HS-5 (cell line): Measurements from ENCODE around the gene PCDHGC4.
A peak's percentile ranks its signal among the peaks of the same experiment; 100 is the strongest.

Experiments
- DNase-seq: peaks from one replicate; pipeline ENCODE4 v3.0.0-alpha.2; 2012; ENCODE audit warnings: low read depth

The PCDHGC4 gene

DNA sequence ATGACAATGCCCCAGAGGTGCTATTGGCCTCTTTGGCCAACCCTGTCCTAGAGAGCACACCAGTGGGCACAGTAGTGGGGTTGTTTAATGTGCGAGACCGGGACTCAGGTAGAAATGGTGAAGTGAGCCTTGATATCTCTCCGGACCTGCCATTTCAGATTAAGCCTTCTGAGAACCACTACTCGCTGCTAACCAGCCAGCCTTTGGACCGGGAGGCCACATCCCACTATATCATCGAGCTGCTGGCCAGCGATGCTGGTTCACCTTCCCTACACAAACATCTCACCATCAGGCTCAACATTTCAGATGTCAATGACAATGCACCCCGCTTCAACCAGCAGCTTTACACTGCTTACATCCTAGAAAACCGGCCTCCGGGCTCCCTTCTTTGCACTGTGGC is 5.4 kb downstream of the PCDHGC4 start:
- DNase-seq: no peak

DNA sequence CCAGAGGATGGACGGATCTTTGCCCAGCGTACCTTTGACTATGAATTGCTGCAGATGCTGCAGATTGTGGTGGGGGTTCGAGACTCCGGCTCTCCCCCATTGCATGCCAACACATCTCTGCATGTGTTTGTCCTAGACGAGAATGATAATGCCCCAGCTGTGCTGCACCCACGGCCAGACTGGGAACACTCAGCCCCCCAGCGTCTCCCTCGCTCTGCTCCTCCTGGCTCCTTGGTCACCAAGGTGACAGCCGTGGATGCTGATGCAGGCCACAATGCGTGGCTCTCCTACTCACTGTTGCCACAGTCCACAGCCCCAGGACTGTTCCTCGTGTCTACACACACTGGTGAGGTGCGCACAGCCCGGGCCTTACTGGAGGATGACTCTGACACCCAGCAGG is 5.9 kb downstream of the PCDHGC4 start:
- no peak for DNase-seq

DNA sequence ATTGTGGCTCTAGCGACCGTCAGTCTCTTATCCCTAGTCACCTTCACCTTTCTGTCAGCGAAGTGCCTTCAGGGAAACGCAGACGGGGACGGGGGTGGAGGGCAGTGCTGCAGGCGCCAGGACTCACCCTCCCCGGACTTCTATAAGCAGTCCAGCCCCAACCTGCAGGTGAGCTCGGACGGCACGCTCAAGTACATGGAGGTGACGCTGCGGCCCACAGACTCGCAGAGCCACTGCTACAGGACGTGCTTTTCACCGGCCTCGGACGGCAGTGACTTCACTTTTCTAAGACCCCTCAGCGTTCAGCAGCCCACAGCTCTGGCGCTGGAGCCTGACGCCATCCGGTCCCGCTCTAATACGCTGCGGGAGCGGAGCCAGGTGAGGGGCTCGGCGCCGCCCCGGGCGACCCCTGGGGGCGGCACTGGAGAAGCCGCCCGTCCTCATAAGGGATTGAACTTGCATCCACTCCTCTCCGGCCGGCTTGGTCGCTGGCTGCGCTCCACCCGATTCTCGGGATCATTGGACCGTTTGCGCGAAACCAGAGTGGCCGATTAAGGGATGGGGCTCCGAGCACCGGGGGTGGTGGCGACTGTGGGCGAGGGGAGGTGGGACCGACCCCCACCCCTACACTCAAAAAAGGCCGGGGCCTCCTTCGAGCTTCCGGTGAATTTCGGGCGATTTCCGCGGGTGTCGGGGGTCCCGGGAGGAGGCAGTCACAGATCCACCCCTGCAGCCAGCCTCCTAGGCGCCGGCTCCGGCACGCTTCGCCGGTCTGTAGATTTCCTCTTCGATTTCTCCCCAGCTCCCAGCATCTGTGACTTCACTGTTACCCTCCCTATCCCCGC is 6.7 kb downstream of the PCDHGC4 start:
- no peak for DNase-seq

DNA sequence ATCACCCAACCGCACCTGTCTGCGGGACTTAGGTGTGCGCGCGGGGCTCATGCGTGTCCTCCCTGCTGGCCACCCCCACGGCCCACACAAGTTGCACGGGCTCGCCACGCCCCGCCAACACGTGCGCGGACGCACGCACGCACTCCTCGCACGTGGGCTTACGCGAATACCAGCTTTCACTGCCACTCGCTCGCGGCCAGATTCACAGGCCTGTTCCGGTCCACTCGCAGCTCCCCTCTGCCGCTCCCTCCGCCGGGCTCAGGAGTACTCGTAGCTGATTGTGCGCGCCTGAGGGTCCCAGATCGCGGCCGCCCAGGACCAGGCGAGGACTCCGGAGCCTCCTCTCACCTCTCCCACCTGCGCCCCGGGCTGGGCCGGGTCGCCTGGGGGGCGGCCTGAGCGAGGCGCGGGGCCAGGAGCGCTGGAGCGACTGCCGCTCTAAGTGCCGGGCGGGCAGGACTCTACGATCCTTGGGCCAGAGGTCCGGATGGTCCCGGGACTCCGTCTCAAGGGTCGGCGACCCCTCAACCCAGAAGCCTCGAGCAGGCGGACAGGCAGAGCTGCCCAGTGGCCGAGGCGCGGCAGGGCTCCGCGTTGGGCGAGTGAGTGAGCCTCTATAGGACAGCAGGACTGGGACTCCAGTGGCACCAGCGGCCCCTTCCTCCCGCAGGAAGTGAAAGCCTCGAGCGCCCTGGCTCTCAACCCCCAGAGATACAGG is 7.5 kb downstream of the PCDHGC4 start:
- DNase-seq: no peak

DNA sequence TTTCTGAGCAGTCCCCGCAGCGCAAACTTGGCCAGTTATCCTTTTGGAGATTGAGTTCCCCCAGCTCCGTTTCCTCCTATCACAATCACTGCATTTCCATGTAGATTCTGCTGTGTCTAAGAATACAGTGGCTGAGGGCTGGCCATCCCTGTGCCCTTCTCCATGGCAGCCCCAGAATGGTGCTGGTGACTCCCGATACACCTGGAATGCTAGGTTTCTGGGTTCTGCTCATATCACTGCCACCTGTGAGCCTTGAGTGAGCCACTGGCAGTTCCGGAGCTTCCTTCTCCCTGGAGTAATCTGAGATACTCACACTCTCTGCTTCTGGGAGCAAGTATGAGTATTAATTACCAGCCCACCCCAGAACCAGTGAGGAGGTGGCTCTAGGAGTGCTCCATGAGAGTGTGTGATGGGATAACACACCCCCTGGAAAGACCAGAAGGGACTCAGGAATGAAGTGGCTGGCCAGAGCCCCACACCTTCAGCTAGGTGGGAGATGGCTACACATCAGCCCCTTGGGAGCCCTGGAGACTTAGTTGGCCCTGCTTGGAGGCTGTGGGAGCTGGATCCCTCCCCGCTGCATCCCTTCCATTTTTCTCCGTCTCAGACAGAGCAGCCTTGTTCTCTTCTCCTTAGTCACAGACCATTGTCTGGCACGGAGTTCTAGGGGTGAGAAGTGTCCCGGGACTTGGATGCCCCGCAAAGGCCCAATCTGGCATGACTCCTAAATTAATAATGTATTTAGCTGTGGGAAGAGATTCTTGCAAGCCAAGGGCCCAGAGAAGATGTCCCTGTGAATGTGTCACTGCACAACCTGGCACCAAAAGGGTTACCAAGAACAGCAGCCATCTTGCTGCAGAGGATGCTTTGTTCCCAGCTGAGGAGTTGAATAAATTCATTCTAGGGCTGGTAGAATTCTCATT is 8.9 kb downstream of the PCDHGC4 start:
- no peak for DNase-seq

DNA sequence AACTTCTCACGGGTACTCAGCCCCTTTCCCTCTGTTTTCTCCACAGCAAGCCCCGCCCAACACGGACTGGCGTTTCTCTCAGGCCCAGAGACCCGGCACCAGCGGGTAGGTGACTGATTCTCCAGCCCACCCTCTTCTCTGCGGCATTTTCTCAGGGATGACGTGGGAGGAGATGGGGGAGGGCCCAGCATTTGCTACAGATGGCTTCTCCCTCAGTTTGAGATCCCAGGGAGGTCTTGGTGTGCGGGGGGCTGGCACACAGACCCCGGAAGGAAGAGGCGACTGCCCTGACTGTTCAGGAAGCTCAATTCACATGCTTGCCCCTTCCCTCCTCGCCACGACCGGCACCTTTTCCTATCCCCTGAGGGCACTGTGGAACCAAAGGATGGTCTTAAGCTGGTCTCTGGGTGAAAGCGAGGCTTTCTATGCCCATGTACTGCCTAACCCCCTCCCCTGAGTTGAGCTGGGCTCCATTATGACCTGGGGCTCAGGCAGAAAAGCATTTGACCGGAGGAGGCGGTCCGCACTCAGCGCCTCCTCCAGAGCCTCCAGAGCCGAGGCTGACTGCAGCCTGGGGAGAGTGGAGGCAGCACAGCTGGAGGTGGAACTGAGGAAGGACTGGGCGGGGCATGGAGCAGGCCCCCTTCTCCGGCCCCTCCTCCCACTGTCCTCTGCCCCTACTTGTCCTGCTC is 10.1 kb downstream of the PCDHGC4 start:
- DNase-seq: no peak

DNA sequence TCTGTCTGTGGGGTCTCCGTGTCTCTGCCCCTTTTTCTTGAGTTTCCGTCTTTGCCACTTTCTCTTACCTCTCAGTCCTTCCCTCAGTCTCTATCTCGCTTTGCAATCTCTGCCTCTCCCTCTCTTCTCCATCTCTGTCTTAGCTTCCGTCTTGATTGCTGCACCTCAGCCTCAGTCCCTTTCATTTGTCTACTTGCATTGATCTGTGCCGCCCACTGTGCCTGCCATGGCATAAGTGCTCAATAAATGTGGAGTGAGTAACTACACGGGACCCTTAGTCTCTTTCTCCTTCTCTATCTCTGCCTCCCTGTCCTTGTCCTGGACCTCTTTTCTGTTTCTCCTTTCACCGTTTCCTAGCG is 10.6 kb downstream of the PCDHGC4 start:
- no peak for DNase-seq

DNA sequence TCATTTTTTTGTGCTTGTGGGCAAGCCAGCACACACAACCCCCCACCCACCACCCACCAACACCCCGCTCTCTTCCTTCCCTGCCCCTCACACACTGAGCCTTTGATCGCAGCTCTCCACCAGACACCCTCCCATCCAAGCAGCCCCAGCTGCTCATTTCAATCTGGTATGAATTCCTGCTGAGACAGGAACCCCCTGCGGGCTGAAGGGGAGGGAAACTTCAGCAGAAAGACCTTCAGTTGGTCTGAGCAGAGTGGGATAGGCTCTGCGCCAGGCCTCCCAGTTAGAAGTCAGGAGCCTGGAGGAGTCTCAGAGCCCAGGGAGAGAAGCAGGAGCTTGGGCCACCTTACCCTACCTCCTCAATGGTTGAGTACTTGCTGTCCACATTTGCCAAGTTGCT is 11.2 kb downstream of the PCDHGC4 start:
- no peak for DNase-seq

DNA sequence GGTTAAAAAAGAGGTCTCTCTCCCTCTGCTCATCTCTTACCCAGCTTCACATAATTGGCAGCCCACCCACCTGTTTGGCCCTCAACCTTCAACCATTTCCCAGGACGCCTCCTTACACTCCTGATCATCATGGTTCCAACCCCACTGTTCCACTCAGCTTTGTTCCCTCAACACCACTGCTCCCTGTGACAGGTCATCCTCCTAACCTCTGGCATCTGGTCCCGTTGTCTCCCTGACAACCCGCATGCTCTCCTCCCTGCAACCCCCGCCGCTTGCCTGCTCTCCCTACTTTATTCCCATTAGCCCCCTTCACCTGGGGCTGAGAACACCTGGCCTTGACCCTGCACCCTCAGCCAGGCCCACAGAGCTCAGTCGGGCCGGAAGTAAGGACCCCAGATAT is 16.9 kb downstream of the PCDHGC4 start:
- no peak for DNase-seq

DNA sequence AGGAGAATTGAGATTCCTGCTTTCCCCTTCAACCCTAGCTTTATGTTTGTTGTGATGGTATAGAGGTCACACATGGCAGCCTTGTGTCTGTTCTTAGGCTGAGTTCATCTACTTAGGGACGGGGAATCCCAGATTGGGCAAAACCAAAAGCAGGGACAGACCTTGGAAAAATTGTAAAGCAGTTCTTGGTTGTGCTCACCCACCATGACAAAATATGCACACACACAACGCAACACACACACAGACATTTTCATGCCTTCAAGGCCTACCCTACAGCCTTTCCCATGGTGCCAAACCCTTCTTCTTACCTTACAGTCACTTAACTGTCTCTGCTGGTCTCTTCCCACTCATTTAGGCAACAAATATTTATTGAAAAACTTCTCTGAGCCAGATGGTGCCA is 18.9 kb downstream of the PCDHGC4 start:
- no peak for DNase-seq

DNA sequence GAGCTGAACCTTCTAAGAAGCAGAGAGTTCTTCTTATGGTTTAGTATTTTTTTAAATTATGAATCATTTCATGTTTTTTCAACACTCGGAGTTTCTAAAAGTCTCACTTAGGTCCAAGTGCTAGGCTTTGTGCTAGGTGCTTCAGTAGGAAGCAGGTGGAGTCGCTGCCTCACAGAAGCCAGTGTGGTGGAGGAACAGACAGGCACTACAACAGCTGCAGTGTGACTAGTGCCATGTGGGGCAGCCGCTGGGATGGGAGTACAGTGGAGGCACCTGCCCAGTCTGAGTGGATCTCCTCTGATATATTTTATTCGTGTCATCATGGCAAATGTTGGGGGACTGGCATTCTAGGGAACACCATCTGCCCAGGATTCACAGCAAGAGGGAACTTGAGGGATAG is 19.4 kb downstream of the PCDHGC4 start:
- no peak for DNase-seq

DNA sequence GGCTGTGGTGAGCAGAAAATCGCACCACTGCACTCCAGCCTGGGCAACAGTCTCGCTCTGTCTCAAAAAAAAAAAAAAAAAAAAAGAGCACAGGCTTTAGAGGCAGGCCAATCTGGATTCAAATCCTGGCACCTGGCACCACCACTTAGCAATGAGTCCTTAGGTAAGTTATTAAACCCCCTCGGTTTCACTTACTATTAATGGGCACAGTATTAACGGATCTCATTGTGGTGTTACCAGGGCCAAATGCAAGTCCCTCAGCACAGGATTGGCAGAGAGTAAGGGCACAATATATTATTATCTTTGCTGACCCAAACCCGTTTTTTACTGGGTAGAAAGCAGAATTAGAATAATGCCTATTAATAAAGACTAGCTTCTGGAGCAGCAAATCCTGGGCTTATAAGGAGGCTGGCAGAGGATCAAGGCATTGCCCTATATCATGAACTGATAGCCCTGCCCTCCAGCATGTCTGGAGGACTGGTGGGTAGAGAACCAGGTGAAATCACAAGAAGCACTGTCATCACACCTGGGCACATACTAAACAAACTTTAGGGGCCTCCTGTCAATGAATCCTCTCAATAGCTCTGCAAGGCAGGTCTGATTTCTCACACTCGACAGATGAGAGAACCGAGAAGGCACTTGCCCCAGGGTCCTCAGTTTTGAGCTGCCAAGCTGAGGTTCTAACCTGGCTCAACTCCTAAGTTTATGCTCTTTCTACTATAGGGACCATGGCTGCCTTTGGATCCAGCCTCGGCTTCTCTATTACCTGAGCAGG is 21.7 kb downstream of the PCDHGC4 start:
- no peak for DNase-seq

DNA sequence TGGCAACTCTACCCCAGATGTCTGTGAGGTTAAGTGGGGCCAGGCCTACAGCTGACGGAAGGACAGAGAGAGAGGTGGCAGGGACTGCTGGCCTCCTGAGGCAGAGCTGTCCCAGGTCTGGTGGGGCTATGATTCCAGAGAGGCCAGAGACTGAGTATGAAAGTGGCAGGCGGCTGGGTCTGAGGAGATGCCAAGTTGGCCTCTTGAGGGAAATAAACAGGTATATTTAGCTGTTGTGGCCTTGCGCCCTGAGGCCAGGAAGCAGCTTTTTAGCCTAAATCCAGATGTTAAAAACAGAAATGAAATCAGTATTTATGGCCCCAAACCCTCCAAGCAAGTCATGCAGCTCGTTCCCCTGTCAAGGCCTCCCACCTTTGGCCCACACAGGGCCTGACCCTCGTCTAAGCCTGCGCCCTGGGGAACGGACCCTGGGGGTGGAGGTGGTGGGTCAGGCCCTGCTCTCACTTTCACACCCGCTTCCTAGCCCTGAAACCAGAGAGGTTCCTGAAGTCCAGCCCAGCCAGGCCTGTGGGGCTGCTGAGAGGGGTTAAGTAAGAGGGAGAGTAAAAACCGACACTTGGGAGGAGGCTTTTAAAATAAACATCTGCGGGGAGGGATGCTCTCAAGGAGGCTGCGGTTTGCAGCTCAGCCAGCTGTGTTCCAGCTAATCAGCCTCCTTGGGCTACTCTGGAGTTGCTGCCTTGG is 22.7 kb downstream of the PCDHGC4 start:
- DNase-seq: no peak

DNA sequence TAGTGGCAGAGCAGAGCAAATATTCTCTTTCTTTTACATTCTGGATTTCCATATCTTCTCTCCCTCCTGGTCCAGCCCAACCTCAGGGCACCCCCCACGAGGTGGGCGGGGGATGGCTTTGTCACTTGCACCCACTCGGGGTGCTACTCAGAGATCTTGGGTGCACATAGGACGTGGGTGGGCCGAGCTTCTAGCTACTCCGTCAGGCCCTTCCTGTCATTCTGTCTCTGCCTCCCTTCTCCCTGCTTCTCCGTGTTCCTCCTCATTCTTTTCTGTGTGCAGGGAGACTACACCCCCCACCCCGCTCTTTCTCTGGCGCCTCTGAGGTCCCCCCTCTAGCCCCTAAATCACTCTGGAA is 23.6 kb downstream of the PCDHGC4 start:
- no peak for DNase-seq

DNA sequence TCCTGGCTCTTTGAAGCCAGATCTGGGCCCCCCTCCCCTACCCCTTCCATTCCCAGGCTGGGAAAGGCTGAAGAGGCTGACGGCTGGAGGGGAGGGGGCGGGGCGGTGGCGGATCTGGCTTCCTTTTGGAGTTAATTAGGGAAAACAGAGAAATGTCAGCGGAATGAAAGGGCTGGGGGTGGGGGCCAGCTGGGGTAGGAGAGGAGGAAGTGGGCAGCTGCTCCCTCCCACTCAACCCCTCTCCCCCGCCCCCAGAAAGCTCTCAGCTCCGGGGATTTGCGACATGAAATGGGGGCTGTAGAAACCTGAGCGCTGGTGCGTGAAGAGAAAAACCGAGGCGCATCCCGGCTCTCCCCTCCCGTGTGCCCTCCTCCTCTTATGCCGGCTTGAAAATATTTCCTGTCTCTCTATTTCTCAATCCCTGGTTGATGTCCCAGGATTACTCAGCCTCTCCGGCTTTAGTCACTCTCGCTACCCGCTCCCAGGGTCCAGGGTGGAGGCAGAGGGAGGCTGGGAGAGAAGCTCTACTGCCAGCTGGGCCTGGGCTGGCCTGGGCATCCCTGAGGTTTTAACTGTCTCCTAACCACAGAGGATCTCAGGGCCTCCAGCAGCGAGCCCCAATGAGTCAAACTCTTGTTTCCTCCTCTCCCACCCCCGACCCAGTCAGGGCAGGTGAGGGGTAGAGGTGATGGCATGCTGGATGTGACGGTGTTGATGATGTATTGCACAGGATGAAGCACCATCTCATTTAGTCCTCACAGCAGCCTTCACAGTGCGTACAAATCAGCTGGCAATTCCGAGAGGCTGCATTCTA is 24.2 kb downstream of the PCDHGC4 start:
- DNase-seq: peak; percentile 90

DNA sequence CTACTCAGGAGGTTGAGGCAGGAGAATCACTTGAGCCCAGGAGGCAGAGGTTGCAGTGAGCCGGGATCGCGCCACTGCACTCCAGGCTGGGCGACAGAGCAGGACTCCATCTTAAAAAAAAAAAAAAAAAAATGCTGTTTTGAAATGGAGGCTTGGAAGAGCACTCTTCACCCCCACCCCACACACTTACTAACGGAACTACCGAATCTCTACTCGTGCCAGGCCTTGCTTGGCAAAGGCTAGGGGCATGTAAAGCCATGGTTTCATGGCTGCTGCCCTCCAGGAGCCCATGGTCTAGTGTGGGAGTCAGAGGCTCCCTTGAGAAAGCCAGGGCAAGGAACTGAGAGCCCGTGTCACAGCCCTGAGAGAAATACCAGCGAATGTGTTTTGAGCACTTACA is 25.3 kb downstream of the PCDHGC4 start:
- no peak for DNase-seq

DNA sequence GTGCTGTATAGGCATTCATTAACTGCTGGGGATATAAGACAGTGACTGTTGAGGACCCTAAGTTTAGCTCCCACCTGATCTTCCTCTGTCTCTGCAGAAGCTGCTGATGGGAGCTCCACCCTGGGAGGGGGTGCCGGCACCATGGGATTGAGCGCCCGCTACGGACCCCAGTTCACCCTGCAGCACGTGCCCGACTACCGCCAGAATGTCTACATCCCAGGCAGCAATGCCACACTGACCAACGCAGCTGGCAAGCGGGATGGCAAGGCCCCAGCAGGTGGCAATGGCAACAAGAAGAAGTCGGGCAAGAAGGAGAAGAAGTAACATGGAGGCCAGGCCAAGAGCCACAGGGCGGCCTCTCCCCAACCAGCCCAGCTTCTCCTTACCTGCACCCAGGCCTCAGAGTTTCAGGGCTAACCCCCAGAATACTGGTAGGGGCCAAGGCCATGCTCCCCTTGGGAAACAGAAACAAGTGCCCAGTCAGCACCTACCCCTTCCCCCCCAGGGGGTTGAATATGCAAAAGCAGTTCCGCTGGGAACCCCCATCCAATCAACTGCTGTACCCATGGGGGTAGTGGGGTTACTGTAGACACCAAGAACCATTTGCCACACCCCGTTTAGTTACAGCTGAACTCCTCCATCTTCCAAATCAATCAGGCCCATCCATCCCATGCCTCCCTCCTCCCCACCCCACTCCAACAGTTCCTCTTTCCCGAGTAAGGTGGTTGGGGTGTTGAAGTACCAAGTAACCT is 26.2 kb downstream of the PCDHGC4 start:
- DNase-seq: no peak

DNA sequence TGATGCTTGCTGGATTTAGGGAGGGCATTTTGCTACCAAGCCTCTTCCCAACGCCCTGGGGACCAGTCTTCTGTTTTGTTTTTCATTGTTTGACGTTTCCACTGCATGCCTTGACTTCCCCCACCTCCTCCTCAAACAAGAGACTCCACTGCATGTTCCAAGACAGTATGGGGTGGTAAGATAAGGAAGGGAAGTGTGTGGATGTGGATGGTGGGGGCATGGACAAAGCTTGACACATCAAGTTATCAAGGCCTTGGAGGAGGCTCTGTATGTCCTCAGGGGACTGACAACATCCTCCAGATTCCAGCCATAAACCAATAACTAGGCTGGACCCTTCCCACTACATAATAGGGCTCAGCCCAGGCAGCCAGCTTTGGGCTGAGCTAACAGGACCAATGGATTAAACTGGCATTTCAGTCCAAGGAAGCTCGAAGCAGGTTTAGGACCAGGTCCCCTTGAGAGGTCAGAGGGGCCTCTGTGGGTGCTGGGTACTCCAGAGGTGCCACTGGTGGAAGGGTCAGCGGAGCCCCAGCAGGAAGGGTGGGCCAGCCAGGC is 27.0 kb downstream of the PCDHGC4 start:
- DNase-seq: no peak
